K562 (cell line): ENCODE data around the gene SET. TPM values are rescaled to one million over a fixed set of nuclear protein-coding genes. Genes with fewer than 3 reads are reported as not detected.

Experiments
- CHD2 ChIP-seq: IDR thresholded peaks from 2 replicates; pipeline ENCODE4 v1.6.1; 2011; ENCODE audit warnings: low read depth, low read length
- FOXA1 ChIP-seq: fragments of 450-650 bp; IDR thresholded peaks from 2 replicates; pipeline ENCODE4 v1.6.1; 2016; ENCODE audit warnings: mild to moderate bottlenecking, borderline replicate concordance
- GTF2F1 ChIP-seq: IDR thresholded peaks from 2 replicates; pipeline ENCODE4 v1.6.1; 2011; ENCODE audit warnings: low read depth, low read length, improper control_type of control experiment
- HMG20A ChIP-seq: fragments of 450-650 bp; formaldehyde crosslinking; conservative IDR thresholded peaks from 2 replicates; pipeline ENCODE4 v1.4.0; 2020; ENCODE audit warnings: mild to moderate bottlenecking, mixed read lengths
- HNRNPK ChIP-seq: fragments of 200-400 bp; formaldehyde crosslinking; IDR thresholded peaks from one replicate; pipeline ENCODE4 v1.6.1; 2018; ENCODE audit warnings: mild to moderate bottlenecking, low read depth, low read length; ENCODE audit not compliant: poor library complexity, severe bottlenecking
- HNRNPUL1 ChIP-seq: fragments of 200-400 bp; formaldehyde crosslinking; IDR thresholded peaks from 2 replicates; pipeline ENCODE4 v1.6.1; 2017; ENCODE audit warnings: low read length
- JUNB ChIP-seq: fragments of 450-650 bp; formaldehyde crosslinking; conservative IDR thresholded peaks from 2 replicates; pipeline ENCODE4 v1.4.0; 2020; ENCODE audit warnings: mild to moderate bottlenecking
- KDM5B ChIP-seq: fragments of 200-600 bp; sonication (generic); IDR thresholded peaks from 2 replicates; pipeline ENCODE4 v1.6.1; 2012; ENCODE audit warnings: low read depth, mild to moderate bottlenecking, moderate library complexity, low read length, control low read depth, inconsistent platforms; ENCODE audit not compliant: insufficient replicate concordance
- PHF21A ChIP-seq: fragments of 450-650 bp; IDR thresholded peaks from 2 replicates; pipeline ENCODE4 v1.6.1; 2017; ENCODE audit warnings: low read depth, borderline replicate concordance
- PML ChIP-seq: IDR thresholded peaks from 2 replicates; pipeline ENCODE4 v1.6.1; 2012; ENCODE audit warnings: low read length, inconsistent platforms
- POLR2H ChIP-seq: IDR thresholded peaks from 2 replicates; pipeline ENCODE4 v1.6.1; 2016; ENCODE audit warnings: missing genetic modification characterization, low read depth, mild to moderate bottlenecking, control low read depth, missing compliant biosample characterization, moderate library complexity
- POU5F1 ChIP-seq: fragments of 150-350 bp; IDR thresholded peaks from 2 replicates; pipeline ENCODE4 v1.6.1; 2014; ENCODE audit warnings: borderline replicate concordance, low read length, low read depth, mild to moderate bottlenecking; ENCODE audit not compliant: partially characterized antibody
- PYGO2 ChIP-seq: fragments of 450-650 bp; IDR thresholded peaks from 2 replicates; pipeline ENCODE4 v1.6.1; 2016; ENCODE audit warnings: mild to moderate bottlenecking, missing genetic modification characterization, moderate library complexity, missing compliant biosample characterization
- RBM17 ChIP-seq: fragments of 200-400 bp; formaldehyde crosslinking; IDR thresholded peaks from 2 replicates; pipeline ENCODE4 v1.6.1; 2017; ENCODE audit warnings: low read depth, mild to moderate bottlenecking, low read length, borderline replicate concordance
- RBM34 ChIP-seq: fragments of 200-400 bp; formaldehyde crosslinking; IDR thresholded peaks from 2 replicates; pipeline ENCODE4 v1.6.1; 2018; ENCODE audit warnings: low read length, borderline replicate concordance; ENCODE audit not compliant: insufficient read depth
- SIN3A ChIP-seq, 2 experiments: fragments of 150-350 bp in 1 of 2; IDR thresholded peaks; 2 replicates each; pipeline ENCODE4 v1.6.1; 2011 to 2016; ENCODE audit warnings: borderline replicate concordance in 2 of 2, low read depth in 2 of 2, low read length in 2 of 2, mild to moderate bottlenecking in 2 of 2, moderate library complexity in 2 of 2; ENCODE audit not compliant: control insufficient read depth in 1 of 2
- TEAD4 ChIP-seq, 2 experiments: sonication (generic) in 1 of 2; formaldehyde crosslinking in 1 of 2; IDR thresholded peaks; 2 replicates each; pipeline versions ENCODE4 v1.6.1 to v1.8.0; 2012 to 2022; ENCODE audit warnings: borderline replicate concordance in 1 of 2, inconsistent platforms in 1 of 2, low read length in 1 of 2, mild to moderate bottlenecking in 1 of 2, missing genetic modification reagents in 1 of 2
- THRAP3 ChIP-seq: fragments of 450-650 bp; IDR thresholded peaks from 2 replicates; pipeline ENCODE4 v1.6.1; 2016; ENCODE audit warnings: mild to moderate bottlenecking, inconsistent platforms, borderline replicate concordance
- ZNF197 ChIP-seq: fragments of 200-800 bp; sonication (Bioruptor generic); IDR thresholded peaks from 2 replicates; pipeline ENCODE4 v1.6.1; 2016; ENCODE audit warnings: low read depth, missing genetic modification characterization, missing compliant biosample characterization
- polyA plus RNA-seq, 8 experiments: library from polyadenylated mRNA; depleted of rRNA in 4 of 8; stranded (reverse) in 5 of 8; unstranded in 3 of 8; fragments of >200 nt; fragmentation: Nextera tagmentation in 2 of 8; fragmentation: Illumina TruSeq in 1 of 8; extraction: Ambion mirVana in 2 of 8; extraction: Trizol in 1 of 8; gene quantifications; 2 replicates each; pipeline versions ENCODE4 v1.2.1 to v1.2.3, GENCODE V29; 2011 to 2014; ENCODE audit warnings: inconsistent platforms in 1 of 8, missing spikeins in 1 of 8
- total RNA-seq, 7 experiments: library from RNA; depleted of rRNA in 6 of 7; stranded (reverse); fragments of >200 nt in 6 of 7; fragmentation: Illumina TruSeq in 2 of 7; extraction: Trizol in 2 of 7; gene quantifications; 2 replicates each; pipeline versions ENCODE4 v1.2.1 to v1.2.3, GENCODE V29; 2011 to 2021; ENCODE audit warnings: low replicate concordance in 1 of 7
- TF ChIP-seq, protein P1 (sequence below): fragments of 450-650 bp; conservative IDR thresholded peaks from 2 replicates; pipeline ENCODE4 v1.6.1; 2016; ENCODE audit warnings: missing genetic modification characterization, low read depth, mild to moderate bottlenecking, missing compliant biosample characterization, moderate library complexity
- TF ChIP-seq, protein P2 (sequence below): fragments of 450-650 bp; IDR thresholded peaks from 2 replicates; pipeline ENCODE4 v1.6.1; 2018; ENCODE audit warnings: mild to moderate bottlenecking, low read depth; ENCODE audit not compliant: partially characterized antibody
- TF ChIP-seq, protein P3 (sequence below): sonication (generic); formaldehyde crosslinking; IDR thresholded peaks from 2 replicates; pipeline ENCODE4 v1.8.0; 2022; ENCODE audit warnings: mild to moderate bottlenecking, missing genetic modification reagents
- TF ChIP-seq, protein P4 (sequence below), 3 experiments: fragments of 200-800 bp in 1 of 3; sonication (Bioruptor generic) in 1 of 3; sonication (generic) in 1 of 3; formaldehyde crosslinking in 1 of 3; IDR thresholded peaks; 2 replicates each; pipeline versions ENCODE4 v1.6.1 to v1.8.0; 2016 to 2022; ENCODE audit warnings: mild to moderate bottlenecking in 2 of 3, missing compliant biosample characterization in 2 of 3, missing genetic modification characterization in 2 of 3, missing genetic modification reagents in 1 of 3

The SET gene
- total and polyA plus RNA-seq, 9 of the 15 experiments (the other 6 are each of a cell fraction or from before 2014, with no cell fraction given) = 404 to 1,447 (median 907) TPM

DNA sequence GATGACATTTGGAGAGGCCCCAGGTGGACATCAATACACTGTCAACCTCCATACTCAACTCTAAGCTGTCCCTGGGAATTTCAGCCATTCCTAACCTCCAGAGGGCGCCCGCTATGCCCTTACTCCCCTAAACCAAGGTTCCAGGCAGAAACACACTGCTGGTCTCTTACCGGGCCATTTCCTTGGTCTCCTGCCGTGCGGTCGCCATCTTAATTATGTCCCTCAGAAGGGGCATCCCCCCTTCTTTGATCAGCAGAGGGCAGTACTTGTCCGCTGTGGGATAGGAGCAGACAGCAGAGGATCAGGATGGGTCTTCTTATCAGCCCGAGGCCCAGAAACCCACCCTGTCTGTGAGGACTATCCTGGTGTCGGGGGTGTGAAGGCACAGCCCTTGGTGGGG is 44.2 kb downstream of the SET start (continued):
- TF ChIP-seq GTF2F1 (no peak), JUNB (CRISPR knock-in tag) (no peak), SIN3A (IDR thresholded peaks at IDR 0.05; ENCODE audit: borderline replicate concordance in 2 of 2, control insufficient read depth in 1 of 2, low read depth in 2 of 2, low read length in 2 of 2) (no peak), PML (no peak), KDM5B (no peak), CHD2 (0 out of 2 replicates have a peak, but pooled peaks have one; percentile 3), POU5F1 (no peak), TEAD4 (IDR thresholded peaks at IDR 0.05; ENCODE audit: low read length) (peak; percentile 79), TEAD4 (CRISPR knock-in tag; IDR thresholded peaks at IDR 0.05; ENCODE audit: borderline replicate concordance) (no peak), RBM34 (no peak), PHF21A (no peak; the same call in 1 of the 2 replicates), POLR2H (tag) (no peak), THRAP3 (no peak), HMG20A (CRISPR knock-in tag) (no peak), RBM17 (no peak), ZNF197 (CRISPR knock-in tag) (no peak), PYGO2 (tag) (no peak), HNRNPK (no peak), FOXA1 (no peak), HNRNPUL1 (no peak)
- TF ChIP-seq, protein P1, sequence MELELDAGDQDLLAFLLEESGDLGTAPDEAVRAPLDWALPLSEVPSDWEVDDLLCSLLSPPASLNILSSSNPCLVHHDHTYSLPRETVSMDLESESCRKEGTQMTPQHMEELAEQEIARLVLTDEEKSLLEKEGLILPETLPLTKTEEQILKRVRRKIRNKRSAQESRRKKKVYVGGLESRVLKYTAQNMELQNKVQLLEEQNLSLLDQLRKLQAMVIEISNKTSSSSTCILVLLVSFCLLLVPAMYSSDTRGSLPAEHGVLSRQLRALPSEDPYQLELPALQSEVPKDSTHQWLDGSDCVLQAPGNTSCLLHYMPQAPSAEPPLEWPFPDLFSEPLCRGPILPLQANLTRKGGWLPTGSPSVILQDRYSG (tag) = 0 out of 2 replicates have a peak, but pooled peaks have one; percentile 40
- TF ChIP-seq, protein P2, sequence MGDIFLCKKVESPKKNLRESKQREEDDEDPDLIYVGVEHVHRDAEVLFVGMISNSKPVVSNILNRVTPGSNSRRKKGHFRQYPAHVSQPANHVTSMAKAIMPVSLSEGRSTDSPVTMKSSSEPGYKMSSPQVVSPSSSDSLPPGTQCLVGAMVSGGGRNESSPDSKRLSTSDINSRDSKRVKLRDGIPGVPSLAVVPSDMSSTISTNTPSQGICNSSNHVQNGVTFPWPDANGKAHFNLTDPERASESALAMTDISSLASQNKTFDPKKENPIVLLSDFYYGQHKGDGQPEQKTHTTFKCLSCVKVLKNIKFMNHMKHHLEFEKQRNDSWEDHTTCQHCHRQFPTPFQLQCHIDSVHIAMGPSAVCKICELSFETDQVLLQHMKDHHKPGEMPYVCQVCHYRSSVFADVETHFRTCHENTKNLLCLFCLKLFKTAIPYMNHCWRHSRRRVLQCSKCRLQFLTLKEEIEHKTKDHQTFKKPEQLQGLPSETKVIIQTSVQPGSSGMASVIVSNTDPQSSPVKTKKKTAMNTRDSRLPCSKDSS = no peak
- TF ChIP-seq, protein P3, sequence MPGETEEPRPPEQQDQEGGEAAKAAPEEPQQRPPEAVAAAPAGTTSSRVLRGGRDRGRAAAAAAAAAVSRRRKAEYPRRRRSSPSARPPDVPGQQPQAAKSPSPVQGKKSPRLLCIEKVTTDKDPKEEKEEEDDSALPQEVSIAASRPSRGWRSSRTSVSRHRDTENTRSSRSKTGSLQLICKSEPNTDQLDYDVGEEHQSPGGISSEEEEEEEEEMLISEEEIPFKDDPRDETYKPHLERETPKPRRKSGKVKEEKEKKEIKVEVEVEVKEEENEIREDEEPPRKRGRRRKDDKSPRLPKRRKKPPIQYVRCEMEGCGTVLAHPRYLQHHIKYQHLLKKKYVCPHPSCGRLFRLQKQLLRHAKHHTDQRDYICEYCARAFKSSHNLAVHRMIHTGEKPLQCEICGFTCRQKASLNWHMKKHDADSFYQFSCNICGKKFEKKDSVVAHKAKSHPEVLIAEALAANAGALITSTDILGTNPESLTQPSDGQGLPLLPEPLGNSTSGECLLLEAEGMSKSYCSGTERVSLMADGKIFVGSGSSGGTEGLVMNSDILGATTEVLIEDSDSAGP (CRISPR knock-in tag) = no peak
- TF ChIP-seq, protein P4, sequence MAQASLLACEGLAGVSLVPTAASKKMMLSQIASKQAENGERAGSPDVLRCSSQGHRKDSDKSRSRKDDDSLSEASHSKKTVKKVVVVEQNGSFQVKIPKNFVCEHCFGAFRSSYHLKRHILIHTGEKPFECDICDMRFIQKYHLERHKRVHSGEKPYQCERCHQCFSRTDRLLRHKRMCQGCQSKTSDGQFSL (CRISPR knock-in tag; IDR thresholded peaks at IDR 0.05) = peak; percentile 51; the same call in 1 of the 2 replicates
- TF ChIP-seq, protein P4 (tag; IDR thresholded peaks at IDR 0.05) = no peak
